Measurements from ENCODE around the gene TLR9.

GRCh38 chr3:52222319-52223221, 2.9 kb downstream of the TLR9 start:
- TF ChIP-seq YY1 (IDR thresholded peaks at IDR 0.05; ENCODE audit: insufficient read depth, insufficient read length) (no peak), SUZ12 (IDR thresholded peaks at IDR 0.05; ENCODE audit: extremely low read depth, insufficient read depth, insufficient read length) (no peak)

Measured in NT2/D1 (cell line).